ENCODE measurements around the gene LRSAM1. TPM values are rescaled to one million over a fixed set of nuclear protein-coding genes. Genes with fewer than 3 reads are reported as not detected.
A peak's percentile ranks its signal among the peaks of the same experiment; 100 is the strongest.

Gene LRSAM1
- total and polyA plus RNA-seq, 9 of the 15 experiments (the other 6 are each of a cell fraction or from before 2014, with no cell fraction given), result 0.07 to 16.2 (median 4.7) TPM

GRCh38 chr9:127509261-127509954, 58.1 kb downstream of the LRSAM1 start (continued):
- TF ChIP-seq RNF219 (CRISPR knock-in tag; IDR thresholded peaks at IDR 0.05) (no peak), ZNF354B (CRISPR knock-in tag; IDR thresholded peaks at IDR 0.05) (peak; percentile 31; the same call in 1 of the 2 replicates), ZNF695 (CRISPR knock-in tag; IDR thresholded peaks at IDR 0.05) (no peak), PHF21A (IDR thresholded peaks at IDR 0.05; ENCODE audit: borderline replicate concordance, low read depth) (no peak), NFRKB (IDR thresholded peaks at IDR 0.05; ENCODE audit: low read depth) (0 out of 2 replicates have a peak, but pooled peaks have one; percentile 34), CTCFL (IDR thresholded peaks at IDR 0.05; ENCODE audit: borderline replicate concordance, insufficient read depth, low read depth, low read length, poor library complexity, severe bottlenecking) (no peak), POLR2H (tag; IDR thresholded peaks at IDR 0.05; ENCODE audit: low read depth) (no peak), TCF3 (CRISPR knock-in tag; IDR thresholded peaks at IDR 0.05) (no peak), IRF9 (tag; IDR thresholded peaks at IDR 0.05) (no peak), ZNF280A (IDR thresholded peaks at IDR 0.05; ENCODE audit: low read depth, partially characterized antibody) (no peak), ZNF407 (IDR thresholded peaks at IDR 0.05; ENCODE audit: low read depth) (no peak), CBFA2T2 (conservative IDR thresholded peaks at IDR 0.05) (0 out of 2 replicates have a peak, but pooled peaks have one; percentile 12)

All from K562 (cell line).